ENCODE measurements around the gene CGN.
"Not testable (repeated sequence)": the region's sequence is repeated elsewhere in the genome, so short reads cannot be mapped to it uniquely, and the experiment has no call there.

CGN gene

DNA sequence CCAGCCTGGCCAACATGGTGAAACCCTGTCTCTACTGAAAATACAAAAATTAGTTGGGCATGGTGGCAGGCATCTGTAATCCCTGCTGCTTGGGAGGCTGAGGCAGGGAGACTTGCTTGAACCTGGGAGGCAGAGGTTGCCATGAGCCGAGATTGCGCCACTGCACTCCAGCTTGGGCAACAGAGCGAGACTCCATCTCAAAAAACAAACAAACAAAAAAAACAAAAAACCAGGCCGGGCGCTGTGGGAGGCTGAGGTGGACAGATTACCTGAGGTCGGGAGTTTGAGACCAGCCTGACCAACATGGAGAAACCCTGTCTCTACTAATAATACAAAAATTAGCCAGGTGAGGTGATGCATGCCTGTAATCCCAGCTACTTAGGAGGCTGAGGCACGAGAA lies 11.2 kb downstream of the CGN start:
- DNase-seq (ENCODE audit: low read depth in 3 of 3) = not testable (repeated sequence)

DNA sequence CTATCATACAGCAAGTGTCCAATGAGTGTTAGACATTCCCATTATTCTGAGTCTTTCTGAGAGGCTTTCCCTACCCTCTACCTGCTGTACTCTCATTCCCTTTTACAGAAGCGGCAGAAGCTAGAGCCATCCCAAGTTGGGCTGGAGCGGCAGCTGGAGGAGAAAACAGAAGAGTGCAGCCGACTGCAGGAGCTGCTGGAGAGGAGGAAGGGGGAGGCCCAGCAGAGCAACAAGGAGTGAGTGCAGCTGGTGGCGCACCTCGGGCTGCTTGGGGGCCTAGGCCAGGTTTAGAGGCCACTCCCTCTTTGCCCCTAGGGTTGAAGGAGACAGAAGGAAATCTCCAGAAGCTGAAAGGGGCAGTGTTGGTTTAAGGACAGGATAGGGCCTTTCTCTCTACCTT lies 12.1 kb downstream of the CGN start:
- no peak for DNase-seq (ENCODE audit: low read depth in 3 of 3)

DNA sequence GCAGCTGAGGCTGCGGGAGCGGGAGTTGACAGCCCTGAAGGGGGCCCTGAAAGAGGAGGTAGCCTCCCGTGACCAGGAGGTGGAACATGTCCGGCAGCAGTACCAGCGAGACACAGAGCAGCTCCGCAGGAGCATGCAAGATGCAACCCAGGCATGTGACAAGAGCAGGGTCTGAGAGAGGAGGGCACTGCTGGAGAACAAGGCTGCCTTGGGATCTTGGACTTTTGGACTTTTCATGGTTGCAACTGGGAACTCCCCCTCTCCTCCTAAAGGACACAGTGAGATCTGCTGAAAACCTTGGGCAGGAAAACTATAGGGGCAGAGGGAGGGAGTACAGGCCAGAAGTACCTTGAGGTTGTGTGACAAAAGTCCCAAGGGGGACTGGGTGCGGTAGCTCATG lies 13.5 kb downstream of the CGN start:
- DNase-seq (ENCODE audit: low read depth in 3 of 3) = no peak

DNA sequence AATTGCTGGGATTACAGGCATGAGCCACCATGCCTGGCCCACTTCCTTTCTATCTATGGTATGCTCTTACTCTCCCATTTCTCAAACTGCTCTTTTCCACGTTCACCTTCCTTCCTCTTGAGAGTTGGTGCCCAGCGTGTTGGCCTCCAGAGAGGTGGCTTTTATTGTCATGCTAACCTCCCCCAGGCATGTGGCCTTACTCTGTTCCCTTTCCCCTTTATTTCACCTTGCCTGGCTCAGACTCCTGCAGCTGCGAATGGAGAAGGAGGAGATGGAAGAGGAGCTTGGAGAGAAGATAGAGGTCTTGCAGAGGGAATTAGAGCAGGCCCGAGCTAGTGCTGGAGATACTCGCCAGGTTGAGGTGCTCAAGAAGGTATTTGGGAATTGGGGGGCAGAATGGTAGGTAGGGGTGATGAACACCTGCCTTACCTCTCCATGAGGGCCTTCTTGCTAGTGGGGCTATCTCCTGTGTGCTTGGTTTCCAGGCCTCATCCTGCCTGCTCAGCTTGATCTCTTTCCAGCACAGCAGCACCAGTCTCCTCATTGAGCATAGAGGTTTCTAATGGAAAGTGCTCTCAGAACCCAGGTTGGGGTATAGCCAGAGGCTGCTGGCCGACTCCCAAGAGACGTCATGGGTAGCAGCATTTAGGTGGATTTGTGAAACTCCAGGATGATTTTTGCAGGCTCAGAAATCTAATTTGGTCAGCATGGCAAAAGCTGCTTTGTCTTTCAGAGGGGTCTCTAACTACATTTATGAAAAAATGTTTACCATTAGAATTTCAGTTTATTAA lies 15.7 kb downstream of the CGN start:
- no peak for DNase-seq (ENCODE audit: low read depth in 3 of 3)

DNA sequence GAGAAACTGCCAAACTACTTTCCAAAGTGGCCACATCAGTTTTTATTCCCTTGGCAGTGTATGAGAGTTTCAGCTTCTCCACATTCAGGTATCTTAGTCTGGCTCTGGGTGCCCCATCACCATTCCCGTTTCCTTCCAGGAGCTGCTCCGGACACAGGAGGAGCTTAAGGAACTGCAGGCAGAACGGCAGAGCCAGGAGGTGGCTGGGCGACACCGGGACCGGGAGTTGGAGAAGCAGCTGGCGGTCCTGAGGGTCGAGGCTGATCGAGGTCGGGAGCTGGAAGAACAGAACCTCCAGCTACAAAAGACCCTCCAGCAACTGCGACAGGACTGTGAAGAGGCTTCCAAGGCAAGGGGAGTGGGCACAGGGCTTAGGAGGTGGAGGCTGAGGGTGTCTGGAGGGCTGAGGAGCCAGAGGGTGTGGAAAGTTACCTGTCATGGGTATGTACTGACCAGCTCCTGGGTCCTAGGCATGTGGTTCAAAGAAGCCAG lies 18.1 kb downstream of the CGN start:
- no peak for DNase-seq (ENCODE audit: low read depth in 3 of 3)

DNA sequence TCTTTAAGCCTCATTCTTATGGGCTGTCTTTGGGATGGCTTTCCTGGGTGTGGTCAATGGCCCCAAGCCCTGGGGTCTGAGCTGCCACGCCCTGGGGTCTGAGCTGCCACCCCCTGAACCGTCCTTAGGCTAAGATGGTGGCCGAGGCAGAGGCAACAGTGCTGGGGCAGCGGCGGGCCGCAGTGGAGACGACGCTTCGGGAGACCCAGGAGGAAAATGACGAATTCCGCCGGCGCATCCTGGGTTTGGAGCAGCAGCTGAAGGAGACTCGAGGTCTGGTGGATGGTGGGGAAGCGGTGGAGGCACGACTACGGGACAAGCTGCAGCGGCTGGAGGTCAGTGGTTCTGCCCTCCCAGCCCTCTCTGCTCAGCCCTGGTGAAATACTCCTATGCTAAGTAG lies 18.6 kb downstream of the CGN start:
- no peak for DNase-seq (ENCODE audit: low read depth in 3 of 3)

DNA sequence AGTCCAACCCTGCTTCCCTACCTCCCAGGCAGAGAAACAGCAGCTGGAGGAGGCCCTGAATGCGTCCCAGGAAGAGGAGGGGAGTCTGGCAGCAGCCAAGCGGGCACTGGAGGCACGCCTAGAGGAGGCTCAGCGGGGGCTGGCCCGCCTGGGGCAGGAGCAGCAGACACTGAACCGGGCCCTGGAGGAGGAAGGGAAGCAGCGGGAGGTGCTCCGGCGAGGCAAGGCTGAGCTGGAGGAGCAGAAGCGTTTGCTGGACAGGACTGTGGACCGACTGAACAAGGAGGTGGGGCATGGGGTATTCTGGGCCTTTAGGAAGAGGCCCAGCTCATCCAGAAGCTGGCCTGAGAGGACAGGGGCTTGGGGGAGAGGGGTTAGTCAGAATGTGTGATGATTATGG lies 19.3 kb downstream of the CGN start:
- no peak for DNase-seq (ENCODE audit: low read depth in 3 of 3)

DNA sequence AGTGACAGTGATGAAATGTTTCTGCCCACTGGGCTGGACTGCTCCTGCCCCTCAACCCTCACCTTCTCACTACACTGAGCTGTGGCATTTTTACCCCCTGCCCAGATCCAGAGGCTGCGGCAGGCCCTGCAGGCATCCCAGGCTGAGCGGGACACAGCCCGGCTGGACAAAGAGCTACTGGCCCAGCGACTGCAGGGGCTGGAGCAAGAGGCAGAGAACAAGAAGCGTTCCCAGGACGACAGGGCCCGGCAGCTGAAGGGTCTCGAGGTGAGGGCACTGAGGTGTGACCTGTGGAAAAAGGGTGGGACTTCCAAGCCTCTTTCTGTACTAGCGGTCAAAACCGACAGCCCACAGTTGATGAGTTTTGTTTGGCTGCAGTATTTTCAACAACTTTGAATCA lies 22.7 kb downstream of the CGN start:
- DNase-seq (ENCODE audit: low read depth in 3 of 3) = no peak

DNA sequence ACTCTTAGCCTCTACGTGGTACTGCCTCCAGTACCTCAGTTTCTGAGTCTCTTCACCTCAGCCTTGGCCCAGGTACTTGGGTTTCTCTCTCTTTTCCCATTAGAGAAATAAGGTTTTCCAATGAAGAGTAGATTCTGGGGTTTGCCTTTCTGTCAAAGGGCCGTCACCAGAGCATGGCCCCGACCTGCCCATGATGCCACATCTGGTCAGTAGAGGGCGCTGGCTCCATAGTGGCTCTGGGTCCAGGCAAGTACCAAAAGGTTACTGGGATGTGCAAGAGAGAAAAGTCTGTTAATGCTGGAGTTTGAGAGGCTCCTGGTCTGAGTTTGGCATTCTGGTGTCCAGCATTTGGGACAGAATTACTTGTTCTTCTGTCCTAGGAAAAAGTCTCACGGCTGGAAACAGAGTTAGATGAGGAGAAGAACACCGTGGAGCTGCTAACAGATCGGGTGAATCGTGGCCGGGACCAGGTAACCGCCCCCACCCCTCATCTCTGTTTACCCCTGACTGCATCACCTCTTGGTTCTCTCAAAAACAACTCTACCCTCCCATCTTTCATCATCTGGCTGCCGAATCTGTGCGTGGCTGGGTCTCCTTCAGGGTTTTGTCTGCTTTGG lies 23.6 kb downstream of the CGN start:
- DNase-seq (ENCODE audit: low read depth in 3 of 3) = peak; percentile 58 to 75 (median 67)

DNA sequence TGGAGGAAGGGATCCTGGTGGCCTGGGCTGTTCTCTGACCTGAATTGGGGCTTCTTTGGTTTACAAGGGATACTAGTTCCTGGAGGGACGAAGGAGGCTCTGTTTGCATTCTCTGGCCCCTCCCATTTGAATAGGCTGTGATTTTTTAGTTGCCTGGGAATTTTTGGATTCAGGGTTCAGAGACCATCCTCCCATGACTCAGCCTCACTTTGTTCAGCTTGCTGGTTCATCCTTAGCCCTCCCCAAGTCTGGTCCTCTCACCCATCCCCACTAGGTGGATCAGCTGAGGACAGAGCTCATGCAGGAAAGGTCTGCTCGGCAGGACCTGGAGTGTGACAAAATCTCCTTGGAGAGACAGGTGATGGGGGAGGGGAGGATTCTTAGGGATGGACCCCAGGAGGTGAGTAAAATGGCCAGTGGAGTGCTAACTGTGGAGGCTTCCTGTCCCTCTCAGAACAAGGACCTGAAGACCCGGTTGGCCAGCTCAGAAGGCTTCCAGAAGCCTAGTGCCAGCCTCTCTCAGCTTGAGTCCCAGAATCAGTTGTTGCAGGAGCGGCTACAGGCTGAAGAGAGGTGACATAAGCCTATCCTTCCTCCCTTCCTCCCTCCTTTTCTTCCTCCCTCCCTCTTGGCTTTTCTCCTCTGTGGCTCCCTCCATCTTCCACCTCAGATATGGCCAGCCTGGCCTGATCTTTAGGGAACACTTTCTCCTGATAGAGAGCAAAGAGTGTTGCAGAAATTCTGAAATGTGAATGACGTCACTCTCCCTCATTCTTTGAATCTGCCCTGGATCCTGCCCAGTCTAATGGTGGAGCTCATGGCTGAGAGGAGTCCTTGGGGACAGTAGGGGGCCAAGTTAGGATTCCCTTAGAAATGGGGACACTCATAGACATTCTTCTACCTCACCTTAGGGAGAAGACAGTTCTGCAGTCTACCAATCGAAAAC lies 24.4 kb downstream of the CGN start:
- no peak for DNase-seq (ENCODE audit: low read depth in 3 of 3)

DNA sequence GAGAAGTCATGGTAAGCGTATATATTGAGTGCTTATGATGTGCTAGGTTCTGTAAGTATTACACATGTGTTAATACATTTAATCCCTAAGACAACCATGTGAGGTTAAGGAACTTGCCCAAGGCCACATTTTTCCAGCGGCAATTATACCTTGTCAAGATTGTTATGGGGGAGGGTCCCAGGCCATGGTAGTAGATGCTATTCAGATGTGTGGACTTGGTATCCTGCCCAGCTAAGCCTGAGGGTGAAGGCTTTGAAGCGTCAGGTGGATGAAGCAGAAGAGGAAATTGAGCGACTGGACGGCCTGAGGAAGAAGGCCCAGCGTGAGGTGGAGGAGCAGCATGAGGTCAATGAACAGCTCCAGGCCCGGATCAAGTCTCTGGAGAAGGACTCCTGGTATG lies 25.3 kb downstream of the CGN start:
- DNase-seq (ENCODE audit: low read depth in 3 of 3) = no peak

DNA sequence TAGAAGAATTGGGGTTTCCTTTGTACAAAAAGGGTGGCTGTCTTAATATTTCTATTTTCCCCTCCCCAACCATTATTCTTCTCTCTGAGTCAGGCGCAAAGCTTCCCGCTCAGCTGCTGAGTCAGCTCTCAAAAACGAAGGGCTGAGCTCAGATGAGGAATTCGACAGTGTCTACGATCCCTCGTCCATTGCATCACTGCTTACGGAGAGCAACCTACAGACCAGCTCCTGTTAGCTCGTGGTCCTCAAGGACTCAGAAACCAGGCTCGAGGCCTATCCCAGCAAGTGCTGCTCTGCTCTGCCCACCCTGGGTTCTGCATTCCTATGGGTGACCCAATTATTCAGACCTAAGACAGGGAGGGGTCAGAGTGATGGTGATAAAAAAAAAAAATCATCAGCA lies 25.9 kb downstream of the CGN start:
- DNase-seq (ENCODE audit: low read depth in 3 of 3) = no peak

DNA sequence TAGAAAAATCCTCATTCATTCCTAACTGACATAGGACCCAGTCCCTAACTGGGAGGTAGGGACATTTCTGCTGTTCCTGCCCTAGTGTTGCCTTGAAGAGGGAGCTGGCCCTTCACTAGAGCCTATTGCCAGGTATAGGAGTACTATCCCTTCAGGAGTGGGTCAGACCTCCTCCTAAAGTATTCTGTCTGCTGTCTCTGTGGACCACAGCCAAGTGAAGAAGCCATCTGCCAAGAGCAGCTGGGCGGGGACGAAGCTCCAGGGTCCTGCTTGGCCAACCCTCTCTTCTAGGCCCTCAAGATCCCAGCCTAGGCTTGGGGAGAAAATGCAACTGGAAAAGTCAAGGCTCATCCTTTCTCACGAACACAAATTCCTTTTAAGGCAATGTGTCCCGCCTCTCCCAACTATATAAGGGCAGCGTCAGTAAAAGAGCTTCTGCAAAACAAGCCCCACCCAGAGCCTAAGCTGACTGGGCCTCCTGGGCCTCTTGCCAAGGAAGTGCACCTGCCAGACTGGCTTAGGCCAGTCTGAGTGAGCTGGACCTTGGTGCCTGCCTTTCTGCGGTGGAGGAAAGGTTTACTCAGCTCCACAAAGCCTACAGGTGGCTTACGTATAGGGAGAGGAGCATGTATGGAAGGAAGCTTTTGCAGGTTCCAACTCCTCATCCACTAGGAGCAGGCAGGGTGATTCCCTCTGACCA lies 28.3 kb downstream of the CGN start:
- DNase-seq (ENCODE audit: low read depth in 3 of 3) = peak in 1 of 3 donors; percentile 37

DNA sequence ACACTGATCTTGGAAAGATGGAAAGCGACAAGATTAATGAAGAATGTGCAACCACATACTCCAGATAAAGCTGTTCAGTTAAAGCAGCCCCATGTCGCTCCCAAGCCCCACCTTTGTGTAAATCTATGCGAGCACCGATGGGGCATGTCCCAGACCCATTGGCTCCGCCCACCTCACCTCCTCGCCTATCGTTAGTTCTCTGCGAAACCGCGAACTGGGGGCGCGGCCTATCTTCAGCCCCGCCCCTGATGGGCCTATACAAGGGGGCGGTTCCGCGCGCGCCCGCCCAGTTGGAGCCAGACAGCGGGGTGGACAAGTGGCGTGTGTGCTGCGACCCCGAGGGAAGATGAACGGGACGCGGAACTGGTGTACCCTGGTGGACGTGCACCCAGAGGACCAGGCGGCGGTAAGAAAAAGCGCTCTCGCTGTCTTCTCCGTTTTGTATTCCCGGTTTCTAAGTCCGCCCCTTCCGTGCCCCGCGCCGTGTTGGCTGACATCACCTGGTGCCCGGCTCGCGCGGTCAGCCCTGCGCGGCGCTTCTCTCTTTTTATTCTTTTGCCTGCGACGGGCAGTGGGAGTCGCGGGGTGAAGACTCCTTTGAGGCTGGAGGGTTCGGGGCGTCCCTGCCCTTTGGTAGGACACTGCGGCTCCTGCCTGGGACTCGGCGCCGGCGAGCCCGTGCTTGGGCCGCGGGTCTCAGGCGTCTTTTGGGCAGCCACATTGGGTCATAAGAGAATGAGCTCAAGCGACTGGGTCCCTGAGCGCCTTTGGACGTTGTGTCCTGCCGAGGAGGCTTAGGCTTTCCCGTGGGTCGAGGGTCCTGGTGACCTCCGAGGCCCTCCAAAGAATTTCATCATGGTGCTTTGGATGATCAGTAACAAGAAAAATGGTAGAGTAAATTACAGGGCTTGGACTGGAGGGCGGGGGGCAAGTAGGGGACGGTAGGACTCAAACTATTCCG lies 29.1 kb downstream of the CGN start, which contains the start of gene TUFT1:
Gene TUFT1 (plus strand): TSS at position 289 of the 961 bp plus-strand sequence. CDS start 58 bp downstream, at position 347.
- DNase-seq (ENCODE audit: low read depth in 3 of 3) = peak; percentile 85 to 97 (median 89)

DNA sequence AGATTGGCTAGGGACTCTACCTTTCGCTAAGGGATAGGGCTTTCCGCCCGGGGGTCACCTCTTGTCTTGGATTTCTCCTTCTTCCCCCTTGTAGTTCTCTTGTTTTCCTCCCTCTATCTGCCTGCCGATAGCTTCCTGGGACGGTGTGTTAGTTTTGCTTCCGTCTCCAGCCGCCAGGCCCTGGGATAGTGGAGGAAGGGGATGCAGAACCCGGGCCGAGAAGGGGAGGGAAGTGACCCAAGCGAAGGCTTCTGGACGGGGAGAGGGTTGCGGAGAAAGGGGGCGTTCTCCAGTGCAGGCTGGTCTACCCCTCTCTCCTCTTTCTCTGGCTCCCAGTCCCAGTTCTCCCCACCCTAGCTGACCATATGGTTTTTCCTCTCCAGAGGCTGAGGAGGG lies 29.8 kb downstream of the CGN start:
- no peak for DNase-seq (ENCODE audit: low read depth in 3 of 3)

DNA sequence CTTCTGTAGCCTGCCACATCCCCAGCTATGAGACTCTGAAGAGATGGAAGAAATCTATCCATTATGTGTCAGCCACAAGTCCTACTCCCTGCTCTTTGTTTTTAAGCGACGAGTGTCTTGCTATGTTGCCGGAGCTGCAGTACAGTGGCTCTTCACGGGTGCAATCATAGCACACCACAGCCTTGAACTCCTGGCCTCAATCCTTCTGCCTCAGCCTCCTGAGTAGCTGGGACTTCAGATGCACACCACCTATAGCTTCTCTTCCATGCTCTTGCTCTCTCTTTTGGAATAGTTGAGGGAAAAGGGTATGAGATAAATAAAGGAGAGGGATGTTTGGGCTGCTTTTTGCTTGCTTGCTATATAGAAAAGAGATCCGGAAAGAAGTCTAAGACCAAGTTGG lies 30.6 kb downstream of the CGN start:
- no peak for DNase-seq (ENCODE audit: low read depth in 3 of 3)

DNA sequence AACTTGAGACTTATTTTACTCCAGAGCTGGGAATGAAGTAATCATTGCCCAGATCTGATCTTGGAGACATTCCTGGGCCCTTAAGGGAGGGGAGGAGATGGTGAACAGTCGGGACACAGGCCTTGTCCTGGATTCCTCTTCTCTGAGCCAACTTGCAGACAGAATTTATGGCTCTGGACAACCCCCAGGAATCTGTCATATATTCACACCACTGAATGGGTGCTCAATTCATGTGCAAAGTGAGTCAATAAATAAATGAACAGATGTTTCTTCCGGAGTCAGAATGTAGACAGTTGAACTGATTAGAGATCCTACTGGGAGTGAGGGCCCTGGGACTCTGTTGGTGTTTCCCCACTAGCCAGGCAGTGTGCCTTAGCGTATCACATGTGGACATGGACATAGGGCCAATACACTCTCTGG lies 31.5 kb downstream of the CGN start:
- DNase-seq (ENCODE audit: low read depth in 3 of 3) = no peak

DNA sequence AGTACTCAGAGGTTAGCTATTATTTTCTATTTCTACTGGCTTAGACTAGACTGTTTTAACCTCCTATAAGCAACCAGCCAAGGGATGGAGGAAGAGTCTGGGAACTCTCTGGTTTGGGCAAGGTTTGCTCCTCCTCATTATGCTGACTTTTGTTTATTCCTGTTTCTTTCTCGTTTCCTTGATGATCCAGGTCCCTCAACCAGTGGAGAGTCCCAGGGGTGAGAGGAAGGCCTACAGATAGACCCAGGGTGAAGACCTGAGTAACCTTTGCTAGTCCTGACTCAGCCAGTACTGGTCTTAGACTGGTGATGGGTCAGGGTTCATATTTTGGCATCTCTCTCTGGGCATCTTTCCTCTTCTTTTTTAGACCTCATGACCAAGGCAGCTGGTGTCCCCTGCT lies 34.4 kb downstream of the CGN start:
- DNase-seq (ENCODE audit: low read depth in 3 of 3) = no peak

DNA sequence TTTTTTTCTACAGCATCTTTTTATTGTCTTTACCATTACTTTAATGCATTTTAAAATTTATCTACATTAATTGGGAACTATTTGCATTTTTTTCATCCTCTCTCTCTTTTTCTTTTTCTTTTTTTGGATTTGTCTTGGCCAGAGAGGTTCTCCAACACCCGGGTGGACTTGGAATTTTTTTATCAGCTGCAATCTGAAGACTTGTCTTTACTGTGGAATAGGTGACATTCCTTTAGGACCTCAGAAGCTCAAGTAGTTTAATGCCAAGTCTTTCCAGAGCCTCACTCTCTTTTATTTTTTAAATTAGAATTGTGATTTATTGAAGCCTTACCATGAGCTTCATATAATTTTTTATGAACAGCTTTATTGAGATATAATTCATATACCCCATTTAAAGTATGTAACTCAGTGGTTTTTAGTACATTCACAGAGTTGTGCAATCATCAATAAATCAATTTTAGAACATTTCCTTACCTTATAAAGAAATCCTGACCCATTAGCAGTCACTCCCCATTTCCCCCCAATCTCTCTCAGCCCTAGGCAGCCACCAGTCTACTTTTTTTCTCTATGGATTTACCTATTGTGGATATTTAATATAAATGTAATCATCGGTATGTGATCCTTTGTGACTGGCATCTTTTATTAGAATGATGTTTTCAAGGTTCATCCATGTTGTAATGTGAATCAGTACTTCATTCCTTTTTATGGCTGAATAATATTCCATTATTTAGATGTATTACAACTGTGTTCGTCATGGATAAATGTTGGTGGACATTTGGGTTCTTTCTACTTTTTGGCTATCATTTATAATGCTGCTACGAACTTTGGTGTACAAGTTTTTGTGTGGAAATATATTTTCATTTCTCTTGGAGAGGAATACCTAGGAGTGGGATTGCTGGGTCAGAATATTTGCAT lies 35.1 kb downstream of the CGN start:
- DNase-seq (ENCODE audit: low read depth in 3 of 3) = no peak

Data from stimulated activated CD4-positive, alpha-beta T cell treated with anti-CD3 and anti-CD28 coated beads, TNF-alpha, amount 100 ng/mL, for 48 hours (primary cell).